Vagina (tissue), 2 donors: Measurements from ENCODE around the gene ADAMTS12. TPM values are rescaled to one million over a fixed set of nuclear protein-coding genes. Genes with fewer than 3 reads are reported as not detected.

Experiments used
- DNase-seq, 2 donors: peaks; one replicate each; pipeline ENCODE4 v3.0.0-alpha.2; 2017; ENCODE audit errors: extremely low spot score in 2 of 2
- H3K27ac ChIP-seq: fragments of 200-600 bp; sonication (generic); one replicate; pipeline ENCODE4 v1.5.1; 2019
- H3K27me3 ChIP-seq: fragments of 200-600 bp; sonication (generic); one replicate; pipeline ENCODE4 v1.5.1; 2019
- H3K36me3 ChIP-seq, 2 donors: fragments of 200-600 bp; sonication (generic); one replicate each; pipeline ENCODE4 v1.5.1; 2017 to 2019
- H3K4me1 ChIP-seq: fragments of 200-600 bp; sonication (generic); one replicate; pipeline ENCODE4 v1.5.1; 2019
- H3K4me3 ChIP-seq, 2 donors: fragments of 200-600 bp; sonication (generic); 1 replicate in 1 of 2; 2 replicates in 1 of 2; pipeline ENCODE4 v1.5.1; 2016 to 2019
- H3K9me3 ChIP-seq: fragments of 200-600 bp; sonication (generic); one replicate; pipeline ENCODE4 v1.5.1; 2019
- CTCF ChIP-seq, 3 experiments: fragments of 450-650 bp in 2 of 3; fragments of 200-600 bp in 1 of 3; sonication (generic) in 1 of 3; IDR thresholded peaks; one replicate each; pipeline ENCODE4 v1.5.1; 2017 to 2019; ENCODE audit warnings: antibody characterized with exemption in 3 of 3, mild to moderate bottlenecking in 2 of 3, moderate library complexity in 2 of 3
- POLR2A ChIP-seq, 2 donors: fragments of 450-650 bp; IDR thresholded peaks; one replicate each; pipeline ENCODE4 v1.6.1; 2017; ENCODE audit warnings: antibody characterized with exemption in 2 of 2, mild to moderate bottlenecking in 2 of 2, moderate library complexity in 2 of 2
- POLR2AphosphoS5 ChIP-seq, 2 donors: sonication (generic); formaldehyde crosslinking; IDR thresholded peaks; one replicate each; pipeline ENCODE4 v1.9.0; 2017; ENCODE audit warnings: antibody characterized with exemption in 2 of 2, mild to moderate bottlenecking in 2 of 2, low read depth in 1 of 2; ENCODE audit not compliant: insufficient read depth in 1 of 2
- intact Hi-C: fragments of 100-400 bp; cut with DNase I; formaldehyde crosslinking; loops from one replicate; pipeline ENCODE4 v1.15.1; 2023
- total RNA-seq: library from RNA; depleted of rRNA; stranded (reverse); fragments of >200 nt; gene quantifications from one replicate; pipeline ENCODE4 v1.2.3, GENCODE V29; 2016

Gene ADAMTS12
- total RNA-seq, 1 donor from 2014 or later: 7.6 TPM

DNA sequence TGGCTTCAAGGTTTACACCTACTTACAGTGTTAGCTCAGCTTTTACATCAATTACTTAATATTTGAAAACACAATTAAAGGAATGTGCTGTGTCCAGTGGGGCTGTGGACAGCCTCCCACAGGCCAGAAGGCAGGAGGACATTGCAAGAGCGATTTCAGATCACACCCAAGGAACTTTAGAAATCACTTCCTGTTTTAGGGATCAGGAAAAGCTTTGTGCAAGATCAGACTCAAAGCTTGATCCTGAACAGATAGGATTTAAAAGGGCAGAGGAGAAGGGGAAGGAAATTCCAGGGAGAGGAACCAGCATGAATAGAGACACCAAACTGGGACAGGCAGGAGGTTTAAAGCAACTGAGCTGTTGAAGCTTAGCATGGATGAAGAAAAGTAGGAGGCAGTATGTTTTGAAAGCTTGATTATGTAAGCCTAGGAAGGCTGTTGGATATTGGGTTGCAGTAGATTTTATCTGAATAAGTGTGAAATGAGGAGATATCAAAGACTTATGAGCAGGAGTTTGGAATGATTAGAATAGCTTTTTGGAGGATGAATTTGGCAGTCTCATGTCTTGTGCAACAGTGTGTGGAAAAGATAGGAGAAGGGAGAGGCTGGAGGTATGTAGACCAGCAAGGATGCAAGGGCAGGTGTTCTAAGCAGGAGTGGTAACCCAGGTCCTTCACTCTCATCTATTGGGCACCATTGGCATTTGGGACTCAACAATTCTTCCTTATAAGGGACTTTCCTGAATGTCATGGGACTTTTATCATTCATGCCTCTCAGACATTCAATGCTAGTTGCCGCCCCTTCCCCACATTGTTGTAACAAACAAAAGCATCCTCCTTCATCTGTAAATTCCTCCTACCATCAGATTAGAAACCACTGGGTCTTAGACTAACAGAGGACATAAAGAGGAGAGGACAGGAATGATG is 327.5 kb downstream of the ADAMTS12 start:
- H3K27me3 ChIP-seq: no peaks in the 10 kb centered on the region
- intact Hi-C loops: no loop called here
- H3K27ac ChIP-seq: no peak overlapping the region
- TF ChIP-seq POLR2A (IDR thresholded peaks at IDR 0.05) (no peak), CTCF (IDR thresholded peaks at IDR 0.05) (no peak), POLR2AphosphoS5 (IDR thresholded peaks at IDR 0.05; ENCODE audit: insufficient read depth in 1 of 2, low read depth in 1 of 2) (no peak)
- H3K36me3 ChIP-seq: no peaks in the 10 kb centered on the region
- no peaks in the 10 kb centered on the region for H3K9me3 ChIP-seq
- H3K4me3 ChIP-seq: no peak overlapping the region
- no peak for DNase-seq
- peaks cover 15% of the 10 kb centered on the region for H3K4me1 ChIP-seq

GRCh38 chr5:33563530-33563929 is 328.3 kb downstream of the ADAMTS12 start:
- Histone ChIP-seq H3K4me3 (no peak overlapping the region), H3K27me3 (no peaks in the 10 kb centered on the region), H3K27ac (no peak overlapping the region), H3K36me3 (no peaks in the 10 kb centered on the region), H3K4me1 (peaks cover 15% of the 10 kb centered on the region), H3K9me3 (no peaks in the 10 kb centered on the region)
- intact Hi-C loops: no loop called here
- TF ChIP-seq CTCF (IDR thresholded peaks at IDR 0.05): no peak
- no peak for TF ChIP-seq POLR2A (IDR thresholded peaks at IDR 0.05)
- no peak for TF ChIP-seq POLR2AphosphoS5 (IDR thresholded peaks at IDR 0.05; ENCODE audit: insufficient read depth in 1 of 2, low read depth in 1 of 2)
- no peak for DNase-seq

- intact Hi-C loops: no loop called here
- H3K4me1 ChIP-seq: no peaks in the 10 kb centered on the region
- no peaks in the 10 kb centered on the region for H3K36me3 ChIP-seq
- no peak for TF ChIP-seq POLR2AphosphoS5 (IDR thresholded peaks at IDR 0.05; ENCODE audit: insufficient read depth in 1 of 2, low read depth in 1 of 2)
- no peak for TF ChIP-seq POLR2A (IDR thresholded peaks at IDR 0.05)
- no peak for TF ChIP-seq CTCF (IDR thresholded peaks at IDR 0.05)
- DNase-seq: no peak
- H3K27ac ChIP-seq: no peak overlapping the region
- H3K27me3 ChIP-seq: no peaks in the 10 kb centered on the region
- H3K4me3 ChIP-seq: no peak overlapping the region
- H3K9me3 ChIP-seq: no peaks in the 10 kb centered on the region
These were observed 333.3 kb downstream of the ADAMTS12 start for GRCh38 chr5:33558489-33558888.

- H3K4me3 ChIP-seq: no peak overlapping the region
- H3K27me3 ChIP-seq: no peaks in the 10 kb centered on the region
- no peak overlapping the region for H3K27ac ChIP-seq
- H3K4me1 ChIP-seq: no peaks in the 10 kb centered on the region
- H3K9me3 ChIP-seq: no peaks in the 10 kb centered on the region
- intact Hi-C loops: no loop called here
- TF ChIP-seq CTCF (IDR thresholded peaks at IDR 0.05) (no peak), POLR2A (IDR thresholded peaks at IDR 0.05) (no peak), POLR2AphosphoS5 (IDR thresholded peaks at IDR 0.05; ENCODE audit: insufficient read depth in 1 of 2, low read depth in 1 of 2) (no peak)
- no peak for DNase-seq
- no peaks in the 10 kb centered on the region for H3K36me3 ChIP-seq
These were observed 334.2 kb downstream of the ADAMTS12 start for GRCh38 chr5:33557605-33558004.
